ENCODE results near the gene SLC5A4.

The SLC5A4 gene

DNA sequence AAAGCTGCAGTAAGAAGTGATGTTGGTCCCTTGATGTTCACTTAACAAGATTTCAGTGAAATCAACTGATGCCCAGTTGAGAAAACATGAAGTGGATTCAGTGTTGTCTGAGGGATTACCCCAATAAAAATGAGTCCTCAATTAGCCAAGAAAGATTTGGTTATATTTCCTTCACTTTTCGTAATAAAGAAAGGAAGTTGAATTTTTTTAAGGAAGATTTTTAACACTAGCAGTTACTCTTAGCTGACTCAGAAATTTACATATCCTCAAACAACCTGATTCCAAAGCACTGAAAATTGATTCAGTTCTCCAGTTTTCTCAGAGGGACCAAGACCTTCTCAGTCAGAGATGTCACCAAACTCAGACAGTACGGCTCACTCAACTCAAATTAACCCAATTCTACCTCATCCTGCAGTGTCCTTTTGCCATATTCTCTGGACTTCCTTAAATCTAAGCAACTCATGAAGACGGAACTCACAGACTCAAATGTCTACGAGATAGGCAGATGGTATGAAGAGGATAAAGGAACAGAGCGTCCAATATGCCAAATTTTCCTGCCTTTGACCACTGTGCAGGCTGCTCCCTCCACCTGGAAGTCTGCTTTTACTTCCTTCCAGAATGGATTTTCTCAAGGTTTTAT lies 22.8 kb downstream of the SLC5A4 start:
- DNase-seq = no peak

DNA sequence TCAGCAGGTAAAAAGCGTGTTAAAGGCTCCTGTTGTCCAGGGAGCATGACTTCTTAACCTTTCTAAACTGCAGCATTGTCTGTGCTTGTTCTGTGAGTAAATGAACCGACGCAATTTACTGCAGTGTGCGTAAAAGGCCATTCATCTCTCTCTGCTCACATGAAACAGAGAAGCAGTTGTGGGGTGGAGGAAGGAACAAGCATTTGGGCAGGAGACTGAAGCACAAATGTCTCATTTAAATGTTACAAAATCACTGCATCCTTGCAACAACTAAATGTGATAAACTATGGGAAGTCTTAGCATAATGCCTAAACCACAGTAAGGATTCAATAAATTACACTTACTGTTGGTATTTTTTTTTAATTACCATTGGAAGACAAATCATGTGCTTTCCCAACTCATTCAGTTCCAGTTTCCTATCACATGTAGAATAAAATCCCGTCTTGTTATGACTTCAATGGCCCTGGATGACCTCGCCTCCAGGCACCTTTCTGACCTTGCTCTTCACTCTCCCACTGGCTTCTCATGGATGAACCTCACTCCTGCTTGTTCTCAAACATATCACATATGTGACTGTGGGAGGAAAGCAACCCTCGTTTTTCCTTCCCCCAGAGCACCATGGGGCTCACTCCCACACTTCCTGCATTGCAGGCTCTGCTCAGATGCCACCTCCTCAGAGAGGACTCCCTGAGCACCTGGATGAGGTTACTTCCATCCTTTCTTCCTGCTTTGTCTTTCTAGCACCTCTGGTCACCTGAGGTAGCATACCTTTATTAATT lies 28.6 kb downstream of the SLC5A4 start:
- DNase-seq = no peak

DNA sequence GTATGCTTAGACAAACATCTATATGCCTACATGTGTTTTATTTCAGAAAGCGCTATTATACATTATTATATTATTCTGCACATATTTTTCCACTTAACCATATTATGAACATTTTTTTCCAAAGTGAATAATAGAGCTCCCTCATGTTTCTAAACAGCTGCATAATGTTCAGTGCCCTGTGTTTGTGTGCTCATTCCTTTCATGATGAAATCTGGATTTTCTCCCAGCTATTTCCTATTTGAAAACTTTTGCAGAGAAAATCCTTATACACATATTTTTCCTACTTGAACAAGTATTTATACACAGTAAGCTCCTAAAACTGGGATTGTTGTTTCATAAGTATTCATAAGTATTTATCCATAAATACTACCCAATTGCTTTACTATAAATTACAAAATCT lies 32.2 kb downstream of the SLC5A4 start:
- no peak for DNase-seq

DNA sequence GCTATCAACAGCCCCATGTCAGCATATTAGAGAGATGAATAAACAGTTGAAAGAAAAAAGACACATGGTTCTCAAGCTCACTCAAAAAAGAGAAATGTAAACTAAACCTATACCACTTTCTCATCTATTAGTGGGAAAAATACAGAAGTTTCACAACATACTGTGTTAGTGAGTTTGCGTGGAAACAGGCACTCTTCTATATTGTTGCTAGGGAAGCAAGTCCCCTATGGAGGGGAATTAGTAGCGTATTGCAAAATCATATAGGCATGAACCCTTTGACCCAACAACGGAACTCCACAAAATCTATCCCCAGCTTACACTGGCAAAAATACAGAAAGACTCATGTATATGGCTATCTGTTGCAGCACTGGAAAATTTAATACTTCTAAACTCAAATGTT lies 36.1 kb downstream of the SLC5A4 start:
- DNase-seq = no peak

DNA sequence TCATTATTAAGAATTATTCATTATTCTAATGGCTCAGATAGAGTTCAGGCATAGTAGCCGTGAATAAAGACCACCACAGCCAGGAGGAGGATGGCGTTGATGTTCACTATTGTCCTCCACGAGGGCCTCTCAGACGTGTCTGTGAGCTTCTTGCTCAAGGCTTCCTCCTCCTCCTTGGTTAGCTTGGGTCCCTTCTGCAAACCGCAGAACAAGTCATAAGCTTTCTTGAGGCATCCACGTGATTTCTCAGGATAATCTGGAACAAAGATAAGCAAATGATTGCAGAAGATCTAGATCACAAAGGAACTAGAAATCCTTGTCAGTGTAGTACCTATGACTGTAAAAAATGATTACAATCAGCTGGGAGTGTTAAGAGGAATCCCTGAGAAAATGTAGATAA lies 36.7 kb downstream of the SLC5A4 start:
- no peak for DNase-seq

DNA sequence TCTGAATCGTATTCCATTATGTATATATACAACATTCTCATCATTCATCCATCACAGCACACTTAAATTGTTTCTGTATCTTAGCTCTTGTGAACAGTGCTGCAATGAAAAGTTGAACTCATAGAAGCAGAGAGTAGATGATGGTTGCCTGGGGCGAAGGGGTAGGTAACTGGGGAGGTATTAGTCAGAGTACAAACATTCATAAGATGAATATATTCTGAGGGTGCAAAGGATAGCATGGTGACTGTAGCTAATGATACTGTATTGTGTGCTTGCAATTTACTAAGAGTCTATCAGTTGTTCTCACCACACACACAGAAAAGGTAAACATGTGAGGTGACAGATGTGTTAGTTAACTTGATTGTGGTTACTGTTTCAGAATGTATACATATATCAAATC lies 37.7 kb downstream of the SLC5A4 start:
- DNase-seq = no peak

DNA sequence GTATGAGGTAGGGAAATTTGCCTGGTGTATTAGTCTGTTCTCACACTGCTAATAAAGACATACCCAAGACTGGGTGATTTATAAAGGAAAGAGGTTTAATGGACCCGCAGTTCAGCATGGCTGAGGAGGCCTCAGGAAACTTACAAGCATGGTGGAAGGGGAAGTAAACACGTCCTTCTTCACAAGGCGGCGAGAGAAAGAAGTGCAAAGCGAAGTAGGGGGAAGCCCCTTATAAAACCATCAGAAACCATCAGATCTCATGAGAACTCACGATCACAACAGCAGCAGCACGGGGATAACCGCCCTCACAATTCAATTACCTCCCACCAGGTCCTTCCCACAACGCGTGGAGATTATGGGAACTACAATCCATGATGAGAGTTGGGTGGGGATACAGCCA lies 38.2 kb downstream of the SLC5A4 start:
- no peak for DNase-seq

DNA sequence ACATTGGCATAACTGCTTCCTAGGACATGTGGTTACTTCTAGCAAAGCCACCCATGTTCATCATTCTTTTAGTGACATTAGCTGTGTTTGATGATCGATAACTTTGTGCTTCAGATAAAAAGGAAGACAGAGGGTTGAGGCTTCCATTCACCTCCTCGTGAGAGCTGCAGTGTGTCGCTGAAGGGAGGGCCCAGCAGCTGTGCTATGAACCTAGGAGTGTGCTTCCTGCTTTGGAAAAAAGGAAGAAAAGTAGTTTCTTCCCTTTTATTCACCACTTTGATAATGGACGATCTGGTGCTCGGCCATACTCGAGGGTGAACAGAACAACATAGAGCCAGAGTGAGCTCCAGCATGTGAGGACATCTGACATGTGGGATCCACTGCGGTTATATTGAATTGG lies 44.1 kb downstream of the SLC5A4 start:
- no peak for DNase-seq

DNA sequence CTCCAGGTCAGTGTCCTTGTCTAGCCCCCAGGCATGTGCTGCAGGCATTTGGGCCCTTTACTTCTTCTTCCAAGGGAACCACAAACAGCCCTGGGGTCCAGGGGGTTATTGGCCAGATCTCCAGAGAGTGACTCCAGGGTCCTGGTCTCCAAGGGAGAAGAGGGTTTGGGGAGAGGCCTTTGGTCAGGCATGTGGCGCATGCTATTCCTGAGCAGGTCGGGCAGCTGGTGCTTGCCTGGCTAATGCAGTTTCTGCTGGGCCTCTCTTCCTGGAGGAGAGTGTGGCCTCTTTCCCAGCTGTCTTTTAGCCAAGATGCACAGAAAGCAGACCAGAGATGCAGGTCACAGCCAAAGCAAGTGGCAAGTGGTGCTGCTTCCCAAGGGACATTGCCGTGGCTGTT lies 46.5 kb downstream of the SLC5A4 start:
- DNase-seq = no peak

DNA sequence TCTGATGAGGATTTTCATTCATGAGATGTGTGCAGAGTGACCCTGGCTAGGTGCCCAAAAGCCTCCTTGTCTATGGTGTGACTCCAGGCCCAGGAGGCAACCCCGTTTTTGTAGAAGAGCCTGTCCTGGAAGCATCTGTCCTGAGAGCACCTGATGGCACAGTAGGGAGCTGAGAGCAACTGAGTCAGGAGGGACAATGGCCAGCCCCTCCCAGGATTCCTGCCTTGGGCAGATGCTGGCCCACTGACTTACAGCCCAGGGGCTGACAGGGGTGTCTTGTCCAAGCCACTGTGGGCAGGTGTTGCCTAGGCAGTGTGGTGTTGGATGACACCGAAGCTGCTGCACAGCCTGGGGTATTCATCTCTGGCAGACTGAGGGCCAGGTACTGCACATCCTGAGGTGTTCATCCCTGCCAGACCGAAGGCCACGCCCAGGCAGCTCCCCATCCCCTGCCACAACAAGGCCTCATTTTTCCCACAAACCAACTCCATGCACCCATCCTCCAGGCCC lies 47.1 kb downstream of the SLC5A4 start:
- DNase-seq = no peak

DNA sequence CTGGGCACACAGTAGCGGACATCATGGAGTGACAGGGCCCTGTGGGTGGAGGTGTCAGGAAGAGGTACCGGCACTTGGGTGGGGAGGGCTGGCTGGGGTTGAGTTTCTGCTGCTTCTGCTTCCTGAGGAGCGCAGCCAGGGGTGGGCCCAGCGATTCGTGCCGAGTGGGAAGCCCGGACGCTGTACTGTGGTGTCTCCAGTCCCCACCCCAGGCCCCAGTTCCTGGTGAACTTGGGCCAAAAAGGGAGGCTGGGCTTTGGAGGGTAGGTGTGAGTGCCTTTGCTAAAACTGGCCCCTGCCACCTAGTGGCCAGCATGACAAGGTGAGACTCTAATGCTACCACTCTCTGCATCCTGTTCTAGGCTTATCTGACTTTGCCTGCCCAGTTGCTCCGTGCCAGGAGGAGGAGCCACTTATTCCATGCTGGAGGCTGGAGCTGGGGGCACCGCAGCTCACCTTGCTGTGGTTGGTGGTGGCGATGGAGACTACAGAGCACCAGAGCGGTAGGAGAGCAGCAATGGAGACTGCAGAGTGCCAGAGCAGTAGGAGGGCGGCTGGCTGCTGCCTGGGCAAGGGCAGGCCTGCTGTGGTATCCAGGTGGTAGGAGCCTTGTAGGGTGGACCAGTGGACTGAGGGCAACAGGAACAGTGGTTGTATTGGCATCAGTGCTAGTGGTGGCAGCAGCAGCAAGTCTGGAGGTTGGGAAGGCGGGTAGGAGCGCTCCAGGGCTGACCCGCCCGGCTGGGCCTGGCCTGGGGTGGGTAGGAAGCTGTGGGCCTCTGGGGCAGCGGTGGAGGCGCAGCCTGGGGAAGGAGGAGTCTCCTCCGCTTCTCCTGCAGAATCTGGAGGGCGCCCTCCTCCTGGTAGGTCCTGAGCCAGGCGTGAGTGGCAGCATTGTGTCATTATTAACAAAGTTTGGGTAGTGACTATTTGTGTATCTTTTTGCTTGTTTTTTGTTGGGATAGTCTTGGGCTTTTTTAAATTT lies 48.1 kb downstream of the SLC5A4 start:
- no peak for DNase-seq

DNA sequence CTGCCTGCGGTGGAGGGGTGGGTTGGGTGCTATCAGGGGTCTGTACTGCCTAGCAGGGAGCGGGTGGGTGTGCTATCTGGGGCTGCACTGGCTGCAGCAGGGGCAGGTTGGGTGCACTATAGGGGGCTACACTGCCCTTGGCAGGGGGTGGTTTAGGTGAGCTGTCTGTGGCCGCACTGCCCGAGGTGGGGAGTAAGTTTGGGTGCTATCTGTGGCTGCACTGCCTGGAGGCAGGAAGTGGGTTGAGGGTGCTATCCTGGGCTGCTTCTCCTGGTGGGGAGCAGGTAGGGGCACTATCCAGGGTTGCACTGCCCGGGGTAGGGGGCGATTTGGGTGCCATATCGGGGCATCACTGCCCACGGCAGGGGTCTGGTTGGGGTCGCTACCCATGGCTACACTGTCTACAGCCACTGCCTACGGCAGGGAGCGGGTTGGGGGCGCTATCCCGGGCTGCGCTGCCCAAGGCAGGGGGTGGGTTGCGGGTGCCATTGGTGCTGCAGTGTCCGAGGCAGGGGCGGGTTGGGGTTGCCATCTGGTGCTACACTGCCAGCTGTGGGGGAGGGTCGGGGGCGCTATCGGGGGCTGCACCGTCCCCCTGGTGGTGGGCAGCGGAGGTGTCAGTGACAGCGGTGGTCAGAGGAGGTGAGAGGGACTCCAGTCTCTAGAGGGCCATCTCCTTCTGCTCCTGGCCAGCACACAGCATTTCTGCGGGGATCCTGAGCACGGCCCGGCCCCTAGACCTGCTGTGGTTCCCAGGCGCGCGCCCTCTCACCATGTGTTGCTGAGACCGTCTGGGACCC lies 49.0 kb downstream of the SLC5A4 start:
- no peak for DNase-seq

DNA sequence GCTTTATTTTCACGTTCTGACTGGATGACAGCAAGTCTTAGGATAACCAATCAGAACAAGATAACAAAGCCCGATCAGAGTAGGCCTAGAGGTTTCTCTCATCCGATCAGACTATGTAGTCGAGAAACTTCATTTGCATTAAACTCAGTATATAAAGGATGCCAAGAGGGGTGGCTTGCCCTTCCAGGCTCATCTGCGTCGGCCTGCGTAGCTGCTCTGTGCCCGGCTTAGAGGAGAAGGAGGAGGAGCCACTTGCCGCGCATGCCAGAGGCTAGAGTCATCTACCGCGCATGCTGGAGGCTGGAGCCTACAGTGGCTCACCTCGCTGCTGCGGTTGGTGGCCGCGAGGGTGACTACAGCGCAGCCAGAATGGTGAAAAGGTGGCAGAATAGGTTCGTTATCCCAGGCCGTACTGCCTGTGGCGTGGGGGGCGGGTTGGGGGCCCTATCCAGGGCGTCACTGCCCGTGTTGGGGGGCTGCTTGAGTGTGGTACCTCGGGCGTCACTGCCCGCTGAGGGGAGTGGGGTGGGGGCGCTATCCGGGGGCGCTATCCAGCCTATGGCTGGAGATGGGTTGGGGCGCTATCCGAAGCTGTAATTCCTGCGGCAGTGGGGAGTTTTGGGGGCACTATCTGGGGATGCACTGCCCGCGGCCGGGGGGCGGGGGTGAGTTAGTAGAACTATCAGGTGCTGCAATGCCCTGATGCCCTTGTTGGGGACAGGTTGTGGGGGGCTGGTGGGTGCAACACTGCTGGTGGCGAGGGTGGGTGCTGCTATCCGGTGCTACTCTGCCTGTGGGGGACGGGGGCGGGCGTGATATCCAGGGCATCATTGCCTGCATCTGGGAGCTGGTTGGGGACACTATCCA lies 50.1 kb downstream of the SLC5A4 start, which contains the start of gene RFPL2:
TSS of gene RFPL2 (minus strand) at position 218 of the 867 bp plus-strand sequence. CDS start 2,622 bp downstream, outside the sequence.
- DNase-seq = no peak

DNA sequence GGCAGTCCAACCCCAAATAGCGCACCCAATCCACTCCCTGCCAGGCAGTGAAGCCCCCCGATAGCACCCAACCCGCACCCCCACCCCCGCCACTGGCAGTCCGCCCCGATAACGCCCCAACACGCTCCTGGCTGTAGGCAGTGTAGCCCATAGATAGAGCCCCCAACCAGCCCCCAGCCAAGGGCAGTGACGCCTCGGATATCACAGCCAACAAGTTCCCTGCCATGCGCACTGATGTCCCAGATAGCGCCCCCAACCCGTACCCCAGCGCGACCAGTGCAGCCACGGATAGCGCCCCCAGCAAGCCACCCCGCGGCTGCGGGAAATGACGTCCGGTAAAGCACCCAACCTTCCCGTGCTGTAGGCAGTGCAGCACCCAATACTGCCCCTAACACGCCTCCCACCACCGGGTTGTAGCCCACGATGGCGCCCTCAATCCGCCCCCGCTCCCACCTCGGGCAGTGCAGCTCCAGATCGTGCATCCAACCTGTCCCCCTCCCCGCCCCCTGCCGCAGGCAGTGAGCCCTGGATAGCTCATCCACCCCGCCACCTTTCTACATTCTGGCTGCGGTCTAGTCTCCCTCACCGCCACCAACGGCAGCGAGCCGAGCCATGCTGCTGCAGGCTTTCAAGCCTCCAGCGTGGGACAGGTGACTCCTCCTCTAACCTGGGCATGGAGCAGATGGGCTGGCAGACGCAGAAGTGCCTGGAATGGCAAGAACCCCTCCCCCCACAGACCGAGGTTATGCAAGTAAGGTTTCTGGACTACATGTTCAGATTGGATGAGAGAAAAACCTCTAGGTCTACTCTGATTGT lies 50.9 kb downstream of the SLC5A4 start:
- no peak for DNase-seq

DNA sequence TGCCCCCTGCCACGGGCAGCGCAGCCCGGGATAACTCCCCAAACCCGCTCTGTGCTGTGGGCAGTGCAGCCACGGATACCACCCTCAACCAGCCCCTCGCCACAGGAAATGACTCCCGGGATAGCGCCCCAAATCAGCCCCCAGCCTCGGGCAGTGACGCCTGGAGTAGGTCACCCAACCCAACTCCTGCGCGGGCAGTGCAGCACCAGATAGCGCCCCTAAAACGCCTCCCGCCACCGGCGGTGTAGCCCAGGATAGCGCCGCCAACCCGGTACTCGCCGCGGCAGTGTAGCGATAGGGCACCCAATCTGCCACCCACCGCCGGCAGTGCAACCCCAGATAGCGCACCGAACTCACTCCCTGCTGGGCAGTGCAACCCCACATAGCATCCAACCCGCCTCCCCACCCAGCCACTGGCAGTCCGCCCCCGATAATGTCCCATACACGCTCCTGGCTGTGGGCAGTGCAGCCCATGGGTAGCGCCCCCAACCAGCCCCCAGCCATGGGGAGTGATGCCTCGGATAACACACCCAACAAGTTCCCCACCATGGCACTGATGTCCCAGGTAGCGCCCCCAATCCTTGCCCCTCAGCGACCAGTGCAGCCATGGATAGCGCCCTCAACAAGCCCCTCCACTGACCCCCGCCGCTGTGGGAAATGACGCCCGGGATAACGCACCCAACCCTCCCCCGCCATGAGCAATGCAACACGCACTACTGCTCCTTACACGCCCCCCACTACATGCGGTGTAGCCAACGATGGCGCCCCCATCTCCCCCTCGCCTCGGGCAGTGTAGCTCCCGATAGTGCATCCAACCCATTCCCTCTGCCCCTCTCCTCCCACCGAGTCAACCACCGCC lies 51.7 kb downstream of the SLC5A4 start:
- no peak for DNase-seq

DNA sequence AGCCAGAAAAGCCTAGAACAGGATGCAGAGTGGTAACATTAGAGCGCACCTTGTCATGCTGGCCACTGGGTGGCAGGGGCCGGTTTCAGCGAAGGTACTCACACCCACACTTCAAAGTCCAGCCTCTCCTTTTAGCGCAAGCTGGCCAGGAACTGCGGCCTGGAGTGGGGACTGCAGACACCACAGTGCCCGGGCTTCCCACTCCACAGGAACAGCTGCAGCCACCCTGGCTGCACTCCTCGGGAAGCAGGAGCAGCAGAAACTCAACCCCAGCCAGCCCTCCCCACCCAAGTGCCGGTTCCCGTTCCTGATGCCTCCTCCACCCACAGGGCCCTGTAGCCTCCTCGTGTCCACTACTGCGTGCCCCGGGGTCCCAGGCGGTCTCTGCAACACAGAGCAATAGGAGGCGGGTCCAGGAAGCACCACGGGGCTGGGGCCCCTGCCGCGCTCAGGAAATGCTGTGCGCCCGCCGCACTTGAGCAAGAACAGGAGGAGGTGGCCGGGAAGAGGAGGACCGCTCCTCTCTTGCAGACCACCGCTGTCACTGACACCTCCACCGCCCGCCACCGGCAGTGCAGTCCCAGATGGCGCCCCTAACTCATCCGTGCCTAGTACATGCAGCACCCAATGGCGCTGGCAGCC lies 52.5 kb downstream of the SLC5A4 start:
- no peak for DNase-seq

DNA sequence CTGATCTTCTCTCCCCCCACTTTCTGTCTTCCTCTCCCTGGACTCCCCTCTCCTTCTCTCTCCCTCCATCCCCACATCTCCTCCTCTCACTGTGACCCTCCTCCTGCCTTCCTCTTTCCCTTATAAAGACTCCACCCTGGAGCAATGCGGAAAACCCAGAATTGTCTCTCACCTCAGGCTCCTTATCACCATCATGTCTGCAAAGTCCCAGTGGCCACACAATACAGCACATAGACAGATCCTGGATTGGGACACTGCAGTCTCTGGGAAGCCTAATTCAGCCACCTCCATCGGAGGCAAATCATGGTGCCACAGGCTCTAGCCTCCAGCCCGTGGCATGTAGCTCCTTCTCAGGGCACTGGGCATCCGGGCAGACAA lies 53.0 kb downstream of the SLC5A4 start:
- no peak for DNase-seq

DNA sequence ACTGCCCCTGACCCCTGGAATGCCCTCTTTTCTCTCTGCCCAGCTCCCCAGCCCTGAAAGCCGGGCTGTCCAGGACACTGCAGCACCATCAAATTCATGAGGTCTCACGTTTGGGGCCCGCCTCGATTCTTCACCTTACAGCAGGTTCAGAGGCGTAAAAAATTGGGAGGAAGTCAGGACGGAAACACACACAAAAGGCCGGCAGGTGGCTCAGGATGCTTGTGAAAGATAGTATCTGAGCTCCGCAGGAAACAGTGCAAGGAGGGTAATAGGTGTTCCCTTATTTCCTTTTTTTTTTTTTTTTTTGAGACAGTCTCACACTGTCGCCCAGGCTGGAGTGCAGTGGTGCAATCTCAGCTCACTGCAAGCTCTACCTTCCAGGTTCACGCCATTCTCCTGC lies 54.4 kb downstream of the SLC5A4 start:
- DNase-seq = no peak

DNA sequence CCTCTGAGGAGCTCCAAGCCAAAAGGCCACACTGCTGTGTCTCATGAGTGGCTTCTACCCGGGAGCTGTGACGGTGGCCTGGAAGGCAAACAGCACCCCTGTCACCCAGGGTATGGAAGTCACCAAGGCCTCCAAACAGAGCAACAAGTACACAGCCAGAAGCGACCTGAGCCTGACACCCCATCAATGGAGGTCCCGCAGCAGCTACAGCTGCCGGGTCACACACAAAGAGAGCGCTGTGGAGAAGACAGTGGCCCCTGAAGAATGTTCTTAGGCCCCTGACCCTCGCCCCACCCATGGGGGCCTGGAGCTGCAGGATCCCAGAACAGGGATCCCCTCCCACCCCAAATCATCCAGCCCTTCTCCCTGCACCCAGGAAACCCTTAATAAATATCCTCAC lies 55.2 kb downstream of the SLC5A4 start:
- no peak for DNase-seq
